ENCODE measurements around the gene LDAF1. TPM values are rescaled to one million over a fixed set of nuclear protein-coding genes. Genes with fewer than 3 reads are reported as not detected.

The LDAF1 gene
- total RNA-seq, 4 donors from 2014 or later: 10.5 to 88.6 (median 51.4) TPM

GRCh38 chr16:21157632-21158031 is 842 bp upstream of the LDAF1 start:
- H3K27me3 ChIP-seq: no peaks in the 10 kb centered on the region
- intact Hi-C loops (cut with DNase I; ENCODE audit: low total_unique reads): no loop called here
- H3K9me3 ChIP-seq: no peaks in the 10 kb centered on the region
- no peaks in the 10 kb centered on the region for H3K36me3 ChIP-seq
- peak overlapping the region in 1 of 2 donors; percentile 78 for H3K4me3 ChIP-seq
- no peak for DNase-seq
- TF ChIP-seq POLR2A (IDR thresholded peaks at IDR 0.05) (no peak), CTCF (IDR thresholded peaks at IDR 0.05) (no peak)
- H3K4me1 ChIP-seq: peaks cover 8 to 23% of the 10 kb centered on the region in 2 donors
- H3K27ac ChIP-seq: peak overlapping the region; percentile 84 to 92

GRCh38 chr16:21159281-21159951 is 942 bp downstream of the LDAF1 start:
- H3K36me3 ChIP-seq: no peaks in the 10 kb centered on the region
- H3K4me1 ChIP-seq: peaks cover 8 to 29% of the 10 kb centered on the region in 2 donors
- no peaks in the 10 kb centered on the region for H3K27me3 ChIP-seq
- H3K9me3 ChIP-seq: no peaks in the 10 kb centered on the region
- peak; percentile 31 to 38 for DNase-seq
- H3K4me3 ChIP-seq: peak overlapping the region; percentile 78 to 84
- intact Hi-C loops (cut with DNase I; ENCODE audit: low total_unique reads): no loop called here
- TF ChIP-seq POLR2A (IDR thresholded peaks at IDR 0.05) (no peak), CTCF (IDR thresholded peaks at IDR 0.05) (no peak)
- peak overlapping the region; percentile 84 to 92 for H3K27ac ChIP-seq

- peak overlapping the region in 1 of 2 donors; percentile 78 for H3K4me3 ChIP-seq
- intact Hi-C loops (cut with DNase I; ENCODE audit: low total_unique reads): no loop called here
- H3K27me3 ChIP-seq: no peaks in the 10 kb centered on the region
- no peak for DNase-seq
- peaks cover 8 to 29% of the 10 kb centered on the region in 2 donors for H3K4me1 ChIP-seq
- H3K9me3 ChIP-seq: no peaks in the 10 kb centered on the region
- no peaks in the 10 kb centered on the region for H3K36me3 ChIP-seq
- TF ChIP-seq CTCF (IDR thresholded peaks at IDR 0.05): no peak
- no peak for TF ChIP-seq POLR2A (IDR thresholded peaks at IDR 0.05)
- H3K27ac ChIP-seq: peak overlapping the region; percentile 10 to 84
Observed at GRCh38 chr16:21160276-21160675, 1.8 kb downstream of the LDAF1 start.

GRCh38 chr16:21161211-21161610 is 2.7 kb downstream of the LDAF1 start:
- intact Hi-C loops (cut with DNase I; ENCODE audit: low total_unique reads): no loop called here
- TF ChIP-seq POLR2A (IDR thresholded peaks at IDR 0.05) (no peak), CTCF (IDR thresholded peaks at IDR 0.05) (no peak)
- H3K4me1 ChIP-seq: peaks cover 8 to 29% of the 10 kb centered on the region in 2 donors
- no peaks in the 10 kb centered on the region for H3K27me3 ChIP-seq
- no peaks in the 10 kb centered on the region for H3K36me3 ChIP-seq
- peak overlapping the region; percentile 8 to 84 for H3K27ac ChIP-seq
- no peak overlapping the region for H3K4me3 ChIP-seq
- no peaks in the 10 kb centered on the region for H3K9me3 ChIP-seq
- DNase-seq: no peak

- Histone ChIP-seq H3K27me3 (no peaks in the 10 kb centered on the region), H3K9me3 (no peaks in the 10 kb centered on the region), H3K4me3 (no peak overlapping the region), H3K27ac (peak overlapping the region; percentile 17 to 55), H3K4me1 (peaks cover 8 to 26% of the 10 kb centered on the region in 2 donors), H3K36me3 (no peaks in the 10 kb centered on the region)
- no peak for TF ChIP-seq POLR2A (IDR thresholded peaks at IDR 0.05)
- no peak for TF ChIP-seq CTCF (IDR thresholded peaks at IDR 0.05)
- intact Hi-C loops (cut with DNase I; ENCODE audit: low total_unique reads): no loop called here
- DNase-seq: peak; percentile 36 to 46
Observed at GRCh38 chr16:21162661-21163151, 4.2 kb downstream of the LDAF1 start.
